K562 (cell line): ENCODE results near the gene ARHGAP24. TPM values are rescaled to one million over a fixed set of nuclear protein-coding genes. Genes with fewer than 3 reads are reported as not detected.

Experiments used
- ATAC-seq: fragments of 200-7000 bp; cut with Tn5 transposase; 3 replicates; pipeline ENCODE4 v1.9.1; 2020; ENCODE audit warnings: moderate library complexity
- BruUV-seq: library from RNA; stranded (reverse); fragments of 400-500 nt; replicated peaks from 2 replicates; lab custom pipeline; 2021; lab: Mats Ljungman, UMichigan
- CTCF ChIA-PET: fragments of 300-600 bp; formaldehyde crosslinking; extraction: SDS; loops from one replicate; lab custom pipeline; 2021; ENCODE audit warnings: low intra/inter-chr PET ratio; lab: Yijun Ruan, JAX
- POLR2A ChIA-PET: fragments of 300-600, 350-650 bp; sonication (Branson Sonifier 250); formaldehyde crosslinking; extraction: SDS; loops from one replicate; lab custom pipeline; 2021; ENCODE audit warnings: antibody characterized with exemption, inconsistent platforms; lab: Yijun Ruan, JAX
- DNase-seq, 4 experiments: peaks; one replicate each; pipeline versions ENCODE4 v3.0.0 to v3.0.0-alpha.2; 2011 to 2018; ENCODE audit warnings: low spot score in 3 of 4, mixed read lengths in 3 of 4; ENCODE audit errors: extremely low read depth in 1 of 4
- FAIRE-seq: peaks from 2 replicates; lab custom pipeline; 2011; peaks lifted over from hg19 to GRCh38; lab: Jason Lieb, UNC
- H2AFZ ChIP-seq: 2 replicates; pipeline ENCODE4 v1.6.0; 2011; ENCODE audit warnings: low read depth, low read length, control low read depth, inconsistent platforms
- H3K27ac ChIP-seq: fragments of 200-600 bp; 3 replicates; pipeline ENCODE4 v1.8.0; 2011; ENCODE audit warnings: low read depth, mild to moderate bottlenecking, control low read depth, inconsistent platforms, low read length, moderate library complexity, mixed read lengths; ENCODE audit errors: extremely low read depth
- H3K27me3 ChIP-seq, 2 experiments: fragments of 300-600 bp in 1 of 2; 2 replicates in 1 of 2; 3 replicates in 1 of 2; pipeline versions ENCODE4 v1.6.0 to v1.8.0; 2011; ENCODE audit warnings: inconsistent platforms in 2 of 2, low read length in 2 of 2, mild to moderate bottlenecking in 1 of 2, mixed read lengths in 1 of 2, moderate library complexity in 1 of 2; ENCODE audit not compliant: control insufficient read depth in 2 of 2, insufficient read depth in 2 of 2
- H3K36me3 ChIP-seq: fragments of 300-600 bp; 3 replicates; pipeline ENCODE4 v1.8.0; 2011; ENCODE audit warnings: mild to moderate bottlenecking, low read length, inconsistent platforms; ENCODE audit not compliant: control insufficient read depth, insufficient read depth
- H3K4me1 ChIP-seq, 2 experiments: fragments of 200-600 bp in 1 of 2; replicated peaks in 1 of 2; 2 replicates in 1 of 2; 3 replicates in 1 of 2; pipeline versions ENCODE4 v1.5.1 to v1.8.0; 2011; ENCODE audit warnings: inconsistent platforms in 2 of 2, low read length in 2 of 2, mild to moderate bottlenecking in 1 of 2, mixed read lengths in 1 of 2, moderate library complexity in 1 of 2; ENCODE audit not compliant: control insufficient read depth in 2 of 2, insufficient read depth in 2 of 2
- H3K4me2 ChIP-seq: 2 replicates; pipeline ENCODE4 v1.6.1; 2011; ENCODE audit warnings: low read length, control low read depth, inconsistent platforms, mixed read lengths; ENCODE audit not compliant: insufficient read depth
- H3K4me3 ChIP-seq: fragments of 200-600 bp; sonication (generic), shearing (Covaris generic); 2 replicates; pipeline ENCODE4 v1.5.1; 2016; ENCODE audit warnings: control low read depth, inconsistent platforms
- H3K79me2 ChIP-seq: fragments of 200-600 bp; 3 replicates; pipeline ENCODE4 v1.8.0; 2011; ENCODE audit warnings: low read length, inconsistent platforms; ENCODE audit not compliant: control insufficient read depth, insufficient read depth
- H3K9ac ChIP-seq, 2 experiments: 2 replicates each; pipeline versions ENCODE4 v1.6.0 to v1.6.1; 2011; ENCODE audit warnings: low read depth in 2 of 2, low read length in 2 of 2, control low read depth in 1 of 2, inconsistent platforms in 1 of 2, mild to moderate bottlenecking in 1 of 2, mixed read lengths in 1 of 2; ENCODE audit not compliant: insufficient read depth in 1 of 2
- H3K9me1 ChIP-seq: one replicate; pipeline ENCODE4 v1.6.0; 2011; ENCODE audit warnings: inconsistent platforms, mild to moderate bottlenecking, low read length, moderate library complexity; ENCODE audit not compliant: control insufficient read depth, insufficient read depth
- H3K9me3 ChIP-seq: replicated peaks from 2 replicates; pipeline ENCODE4 v1.5.1; 2011; ENCODE audit warnings: low read depth, low read length, inconsistent platforms; ENCODE audit not compliant: control insufficient read depth, insufficient read depth
- H4K20me1 ChIP-seq: replicated peaks from 2 replicates; pipeline ENCODE4 v1.6.1; 2011; ENCODE audit warnings: low read length, inconsistent platforms, mixed read lengths; ENCODE audit not compliant: control insufficient read depth, insufficient read depth
- E2F6 ChIP-seq, 2 experiments: IDR thresholded peaks; 2 replicates each; pipeline ENCODE4 v1.6.1; 2011; ENCODE audit warnings: borderline replicate concordance in 1 of 2, control low read depth in 1 of 2, low read depth in 1 of 2, low read length in 1 of 2, mild to moderate bottlenecking in 1 of 2, mixed read lengths in 1 of 2, moderate library complexity in 1 of 2; ENCODE audit not compliant: insufficient read depth in 1 of 2, insufficient read length in 1 of 2, poor library complexity in 1 of 2, severe bottlenecking in 1 of 2; ENCODE audit errors: extremely low read depth in 1 of 2
- GATAD2B ChIP-seq: fragments of 450-650 bp; IDR thresholded peaks from 2 replicates; pipeline ENCODE4 v1.6.1; 2017; ENCODE audit warnings: mild to moderate bottlenecking, borderline replicate concordance
- HNRNPLL ChIP-seq: fragments of 200-400 bp; formaldehyde crosslinking; IDR thresholded peaks from 2 replicates; pipeline ENCODE4 v1.6.1; 2017; ENCODE audit warnings: low read length, low read depth, mild to moderate bottlenecking; ENCODE audit not compliant: poor library complexity, severe bottlenecking
- KLF6 ChIP-seq: fragments of 250-450 bp; sonication (Bioruptor Pico); IDR thresholded peaks from 2 replicates; pipeline ENCODE4 v1.4.0; 2020; ENCODE audit warnings: mild to moderate bottlenecking, moderate library complexity, borderline replicate concordance
- MTA1 ChIP-seq: fragments of 450-650 bp; IDR thresholded peaks from 2 replicates; pipeline ENCODE4 v1.6.1; 2017; ENCODE audit warnings: borderline replicate concordance
- NCOA2 ChIP-seq, 2 experiments: fragments of 450-650 bp; IDR thresholded peaks; 2 replicates each; pipeline ENCODE4 v1.6.1; 2018; ENCODE audit warnings: mild to moderate bottlenecking in 2 of 2, moderate library complexity in 1 of 2; ENCODE audit not compliant: partially characterized antibody in 2 of 2
- NFRKB ChIP-seq: fragments of 450-650 bp; IDR thresholded peaks from 2 replicates; pipeline ENCODE4 v1.6.1; 2016; ENCODE audit warnings: low read depth
- RBM22 ChIP-seq: fragments of 200-400 bp; formaldehyde crosslinking; IDR thresholded peaks from 2 replicates; pipeline ENCODE4 v1.6.1; 2018; ENCODE audit warnings: low read length, low read depth; ENCODE audit not compliant: poor library complexity, severe bottlenecking
- SMAD2 ChIP-seq: fragments of 150-350 bp; IDR thresholded peaks from 2 replicates; pipeline ENCODE4 v1.6.1; 2014; ENCODE audit warnings: low read depth, mild to moderate bottlenecking, low read length
- SRSF3 ChIP-seq: fragments of 200-400 bp; formaldehyde crosslinking; IDR thresholded peaks from 2 replicates; pipeline ENCODE4 v1.6.1; 2016; ENCODE audit warnings: mild to moderate bottlenecking, low read length, moderate library complexity; ENCODE audit not compliant: insufficient read depth
- YY1 ChIP-seq, 3 experiments: IDR thresholded peaks; 2 replicates each; pipeline ENCODE4 v1.6.1; 2011; ENCODE audit warnings: low read length in 2 of 3, mild to moderate bottlenecking in 2 of 3, moderate library complexity in 2 of 3, borderline replicate concordance in 1 of 3, control low read depth in 1 of 3, low read depth in 1 of 3; ENCODE audit not compliant: insufficient read depth in 3 of 3, insufficient replicate concordance in 2 of 3, control insufficient read depth in 1 of 3, insufficient read length in 1 of 3; ENCODE audit errors: extremely low read depth in 1 of 3
- ZNF639 ChIP-seq, 2 experiments: fragments of 200-800 bp in 1 of 2; sonication (Bioruptor generic) in 1 of 2; sonication (generic) in 1 of 2; formaldehyde crosslinking in 1 of 2; IDR thresholded peaks in 1 of 2; conservative IDR thresholded peaks in 1 of 2; 2 replicates each; pipeline versions ENCODE4 v1.5.0 to v1.6.1; 2016 to 2020; ENCODE audit warnings: missing compliant biosample characterization in 1 of 2, missing genetic modification characterization in 1 of 2, missing genetic modification reagents in 1 of 2
- ZNF76 ChIP-seq: fragments of 250-450 bp; sonication (Bioruptor Pico); IDR thresholded peaks from 2 replicates; pipeline ENCODE4 v1.4.0; 2020; ENCODE audit warnings: mild to moderate bottlenecking, moderate library complexity, borderline replicate concordance
- in situ Hi-C: fragments of 300-500 bp; cut with MboI; formaldehyde crosslinking; loops from 4 replicates; pipeline ENCODE4 v1.15.0; 2018; ENCODE audit warnings: inconsistent platforms, mixed read lengths
- intact Hi-C: fragments of 100-400 bp; cut with micrococcal nuclease; formaldehyde crosslinking; loops from 2 replicates; pipeline ENCODE4 v1.14.2; 2022
- polyA plus RNA-seq, 8 experiments: library from polyadenylated mRNA; depleted of rRNA in 4 of 8; stranded (reverse) in 5 of 8; unstranded in 3 of 8; fragments of >200 nt; fragmentation: Nextera tagmentation in 2 of 8; fragmentation: Illumina TruSeq in 1 of 8; extraction: Ambion mirVana in 2 of 8; extraction: Trizol in 1 of 8; gene quantifications; 2 replicates each; pipeline versions ENCODE4 v1.2.1 to v1.2.3, GENCODE V29; 2011 to 2014; ENCODE audit warnings: inconsistent platforms in 1 of 8, missing spikeins in 1 of 8
- total RNA-seq, 7 experiments: library from RNA; depleted of rRNA in 6 of 7; stranded (reverse); fragments of >200 nt in 6 of 7; fragmentation: Illumina TruSeq in 2 of 7; extraction: Trizol in 2 of 7; gene quantifications; 2 replicates each; pipeline versions ENCODE4 v1.2.1 to v1.2.3, GENCODE V29; 2011 to 2021; ENCODE audit warnings: low replicate concordance in 1 of 7
- TF ChIP-seq, protein P1 (sequence below): fragments of 450-650 bp; IDR thresholded peaks from 2 replicates; pipeline ENCODE4 v1.7.0; 2016; ENCODE audit warnings: borderline replicate concordance
- TF ChIP-seq, protein P2 (sequence below): sonication (generic); formaldehyde crosslinking; IDR thresholded peaks from 2 replicates; pipeline ENCODE4 v1.8.1; 2023; ENCODE audit warnings: mild to moderate bottlenecking, missing genetic modification reagents

Gene ARHGAP24
- total and polyA plus RNA-seq, 9 of the 15 experiments (the other 6 are each of a cell fraction or from before 2014, with no cell fraction given): 8.0 to 22.6 (median 14.0) TPM

- no peaks in the 10 kb centered on the region for H3K36me3 ChIP-seq
- no peaks in the 10 kb centered on the region for H4K20me1 ChIP-seq
- H3K79me2 ChIP-seq: no peaks in the 10 kb centered on the region
- in situ Hi-C loops: no loop called here
- intact Hi-C loops: no loop called here
- DNase-seq (no peak), ATAC-seq (no peak), FAIRE-seq (no peak)
- ChIA-PET POLR2A (interaction anchor here (0.8 to 1.0 kb wide), 2 partner anchors 10 to 16 kb away, joined by 3 to 4 read pairs; no protein-coding TSS in a partner anchor), CTCF (no interaction called here)
- H3K27me3 ChIP-seq: no peaks in the 10 kb centered on the region
- H3K9me3 ChIP-seq: no peaks in the 10 kb centered on the region
- no peak overlapping the region for H3K27ac ChIP-seq
- no peaks in the 10 kb centered on the region for H3K9me1 ChIP-seq
- BruUV-seq: no TSS peak
- H2AFZ ChIP-seq: no peak overlapping the region
- H3K4me2 ChIP-seq: no peak overlapping the region
- H3K4me3 ChIP-seq: no peak overlapping the region
- H3K9ac ChIP-seq: no peak overlapping the region
- H3K4me1 ChIP-seq: no peaks in the 10 kb centered on the region
- TF ChIP-seq, protein P1, sequence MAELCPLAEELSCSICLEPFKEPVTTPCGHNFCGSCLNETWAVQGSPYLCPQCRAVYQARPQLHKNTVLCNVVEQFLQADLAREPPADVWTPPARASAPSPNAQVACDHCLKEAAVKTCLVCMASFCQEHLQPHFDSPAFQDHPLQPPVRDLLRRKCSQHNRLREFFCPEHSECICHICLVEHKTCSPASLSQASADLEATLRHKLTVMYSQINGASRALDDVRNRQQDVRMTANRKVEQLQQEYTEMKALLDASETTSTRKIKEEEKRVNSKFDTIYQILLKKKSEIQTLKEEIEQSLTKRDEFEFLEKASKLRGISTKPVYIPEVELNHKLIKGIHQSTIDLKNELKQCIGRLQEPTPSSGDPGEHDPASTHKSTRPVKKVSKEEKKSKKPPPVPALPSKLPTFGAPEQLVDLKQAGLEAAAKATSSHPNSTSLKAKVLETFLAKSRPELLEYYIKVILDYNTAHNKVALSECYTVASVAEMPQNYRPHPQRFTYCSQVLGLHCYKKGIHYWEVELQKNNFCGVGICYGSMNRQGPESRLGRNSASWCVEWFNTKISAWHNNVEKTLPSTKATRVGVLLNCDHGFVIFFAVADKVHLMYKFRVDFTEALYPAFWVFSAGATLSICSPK: no peak
- no peak for TF ChIP-seq SRSF3
- no peak for TF ChIP-seq NFRKB
- no peak for TF ChIP-seq E2F6 (IDR thresholded peaks at IDR 0.05; ENCODE audit: borderline replicate concordance in 1 of 2, extremely low read depth in 1 of 2, insufficient read depth in 1 of 2, insufficient read length in 1 of 2, low read depth in 1 of 2, low read length in 1 of 2, poor library complexity in 1 of 2, severe bottlenecking in 1 of 2)
- no peak for TF ChIP-seq HNRNPLL
- TF ChIP-seq GATAD2B: no peak
- no peak for TF ChIP-seq ZNF76 (CRISPR knock-in tag)
- TF ChIP-seq NCOA2 (IDR thresholded peaks at IDR 0.05; ENCODE audit: partially characterized antibody in 2 of 2): no peak
- TF ChIP-seq RBM22: no peak
- no peak for TF ChIP-seq YY1 (IDR thresholded peaks at IDR 0.05; ENCODE audit: borderline replicate concordance in 1 of 3, control insufficient read depth in 1 of 3, extremely low read depth in 1 of 3, insufficient read depth in 3 of 3, insufficient read length in 1 of 3, insufficient replicate concordance in 2 of 3, low read depth in 1 of 3, low read length in 2 of 3)
- no peak for TF ChIP-seq MTA1
- TF ChIP-seq, protein P2, sequence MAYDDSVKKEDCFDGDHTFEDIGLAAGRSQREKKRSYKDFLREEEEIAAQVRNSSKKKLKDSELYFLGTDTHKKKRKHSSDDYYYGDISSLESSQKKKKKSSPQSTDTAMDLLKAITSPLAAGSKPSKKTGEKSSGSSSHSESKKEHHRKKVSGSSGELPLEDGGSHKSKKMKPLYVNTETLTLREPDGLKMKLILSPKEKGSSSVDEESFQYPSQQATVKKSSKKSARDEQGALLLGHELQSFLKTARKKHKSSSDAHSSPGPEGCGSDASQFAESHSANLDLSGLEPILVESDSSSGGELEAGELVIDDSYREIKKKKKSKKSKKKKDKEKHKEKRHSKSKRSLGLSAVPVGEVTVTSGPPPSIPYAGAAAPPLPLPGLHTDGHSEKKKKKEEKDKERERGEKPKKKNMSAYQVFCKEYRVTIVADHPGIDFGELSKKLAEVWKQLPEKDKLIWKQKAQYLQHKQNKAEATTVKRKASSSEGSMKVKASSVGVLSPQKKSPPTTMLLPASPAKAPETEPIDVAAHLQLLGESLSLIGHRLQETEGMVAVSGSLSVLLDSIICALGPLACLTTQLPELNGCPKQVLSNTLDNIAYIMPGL (CRISPR knock-in tag): no peak
- TF ChIP-seq SMAD2: no peak
- TF ChIP-seq KLF6: no peak
- TF ChIP-seq ZNF639 (CRISPR knock-in tag; conservative IDR thresholded peaks at IDR 0.05 in 1 of 2, IDR thresholded peaks at IDR 0.05 in 1 of 2): no peak
Observed at GRCh38 chr4:85697854-85698253, 222.9 kb downstream of the ARHGAP24 start.
